ENCODE data around the gene MTSS2. TPM values are rescaled to one million over a fixed set of nuclear protein-coding genes. Genes with fewer than 3 reads are reported as not detected.

The MTSS2 gene
- total RNA-seq, 2 experiments from 2014 or later, result 2.0 to 2.5 TPM

DNA sequence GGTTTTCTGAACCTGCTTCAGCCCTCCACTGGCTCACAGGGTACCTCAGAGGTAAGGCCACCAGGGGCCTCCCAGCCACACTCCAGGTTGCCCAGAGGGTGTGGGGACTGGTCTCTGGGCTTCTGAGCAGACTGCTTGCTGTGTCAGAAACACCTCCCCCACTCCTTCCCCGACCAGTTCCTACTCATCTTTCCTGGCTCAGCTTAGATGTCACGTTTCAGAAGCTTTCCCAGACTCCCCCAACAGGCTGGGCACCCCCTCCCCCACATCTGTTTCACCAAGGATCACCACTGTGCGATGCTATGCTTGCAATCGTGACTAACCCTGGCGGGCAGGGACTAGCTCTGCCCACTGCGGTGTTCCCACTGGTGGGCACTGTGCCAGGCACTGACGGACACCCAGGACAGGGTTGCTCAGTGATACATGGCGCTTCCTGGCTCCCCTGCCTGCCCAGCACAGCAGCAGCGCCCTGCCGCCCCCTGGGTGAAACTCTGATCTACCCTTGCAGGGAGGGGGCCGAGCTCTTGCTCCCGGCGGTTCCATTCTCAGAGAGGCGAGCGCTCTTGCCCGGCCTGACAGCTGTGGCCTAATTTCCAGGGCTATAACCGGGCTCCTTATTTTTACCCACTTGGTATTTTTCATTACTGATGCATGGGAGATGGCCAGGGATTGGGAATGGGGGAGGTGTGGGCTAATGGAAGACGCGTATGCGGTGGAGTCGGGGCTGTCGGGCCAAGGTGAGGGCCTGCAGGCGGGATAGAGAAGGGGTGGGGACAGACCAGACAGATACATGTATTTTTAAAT lies 29.4 kb upstream of the MTSS2 start:
- ChIA-PET POLR2A (no interaction called here), CTCF (no interaction called here)

DNA sequence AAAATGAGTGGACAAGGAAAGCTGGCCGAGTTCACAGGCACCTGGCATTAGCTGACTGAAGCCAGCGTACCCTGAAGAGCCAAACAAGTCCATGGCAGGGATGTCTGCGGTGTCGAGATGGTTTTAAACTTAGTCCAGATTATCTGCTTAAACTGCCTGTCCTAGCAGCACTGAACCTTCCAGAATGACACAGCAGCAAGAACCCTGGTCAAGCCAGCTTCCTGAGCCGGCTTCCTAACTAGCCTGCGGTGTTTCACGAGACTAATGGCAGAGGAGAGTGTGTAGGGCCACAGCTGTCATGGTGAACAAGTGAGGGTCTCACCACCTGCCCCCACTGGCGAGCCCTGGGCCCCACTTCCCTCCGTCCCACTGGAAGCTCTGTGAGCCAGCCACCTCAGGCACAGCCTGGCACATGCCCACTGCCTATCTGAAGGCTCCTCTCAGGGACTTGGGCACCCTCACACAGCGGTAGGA lies 28.8 kb upstream of the MTSS2 start:
- POLR2A ChIA-PET, result no interaction called here
- CTCF ChIA-PET, result no interaction called here

- CTCF ChIA-PET, result no interaction called here
- POLR2A ChIA-PET, result no interaction called here
These were observed 28.0 kb upstream of the MTSS2 start for GRCh38 chr16:70713824-70714223.

- CTCF ChIA-PET, result no interaction called here
These were observed 27.5 kb upstream of the MTSS2 start for GRCh38 chr16:70713342-70713741.

GRCh38 chr16:70712942-70713341 lies 27.1 kb upstream of the MTSS2 start:
- ChIA-PET POLR2A (no interaction called here), CTCF (no interaction called here)

More at GRCh38 chr16:70713342-70713741, 27.5 kb upstream of the MTSS2 start:
- POLR2A ChIA-PET, result no interaction called here

DNA sequence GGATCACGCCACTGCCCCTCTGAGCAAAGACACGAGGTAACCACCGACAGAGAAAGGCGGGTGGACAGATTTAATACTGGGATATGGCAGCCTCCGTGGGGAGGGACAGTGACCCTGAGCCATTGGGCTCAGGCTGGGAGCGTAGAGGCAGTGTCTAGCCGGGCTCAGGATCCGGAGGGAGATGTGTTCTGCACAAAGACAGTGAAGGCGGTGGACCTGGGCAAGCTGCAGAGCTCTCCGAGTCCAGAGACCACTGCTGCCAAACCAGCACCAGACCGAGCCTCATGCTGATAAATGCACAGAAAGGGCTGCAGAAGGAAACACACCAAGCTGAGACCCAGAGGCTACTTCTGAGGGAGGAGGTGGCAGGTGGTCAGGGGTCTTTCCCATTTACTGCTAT lies 26.5 kb upstream of the MTSS2 start:
- ChIA-PET CTCF (no interaction called here), POLR2A (no interaction called here)

DNA sequence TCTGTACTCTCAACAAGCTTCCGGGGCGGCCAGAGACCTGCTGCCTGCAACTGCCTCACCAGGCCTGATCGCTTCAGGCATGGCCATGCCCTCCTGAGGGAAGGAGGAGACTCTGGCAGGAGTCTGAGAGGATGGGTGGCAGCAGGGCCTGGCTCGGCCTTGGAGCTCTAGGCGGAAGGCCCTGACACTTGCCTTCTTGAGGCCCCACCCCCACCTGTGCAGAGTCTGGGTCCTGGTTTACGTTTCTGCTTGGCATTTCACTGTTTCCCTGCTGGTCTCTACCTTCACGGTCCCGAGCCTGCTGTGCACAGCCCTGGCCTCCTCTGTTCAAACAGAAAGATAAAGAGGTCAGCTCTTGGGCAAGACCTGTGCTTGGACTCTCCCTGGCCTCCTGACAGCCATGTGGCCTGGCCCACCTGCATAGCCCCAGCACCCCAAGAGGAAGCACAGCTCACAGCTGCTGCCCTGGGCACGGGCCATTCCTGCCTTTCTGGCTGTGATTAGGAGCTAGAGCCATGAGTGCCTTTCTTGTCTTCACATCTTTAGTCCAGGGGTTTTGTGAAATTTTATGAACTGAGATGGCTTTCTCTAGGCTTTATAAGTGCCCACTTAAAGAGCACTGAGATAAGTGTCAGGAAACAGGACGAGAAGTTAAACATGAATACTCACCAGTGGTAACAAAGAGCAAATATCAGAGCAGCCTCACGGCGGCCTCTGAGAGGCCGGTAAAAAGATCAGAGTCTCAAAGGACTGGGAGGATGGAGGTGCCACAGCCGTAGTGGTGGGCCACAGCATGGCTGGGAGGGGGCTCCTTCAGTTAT lies 25.6 kb upstream of the MTSS2 start:
- ChIA-PET CTCF (interaction anchor here (1.1 kb wide), 1 partner anchor 59 kb away, joined by 5 read pairs; no protein-coding TSS in a partner anchor), POLR2A (no interaction called here)

DNA sequence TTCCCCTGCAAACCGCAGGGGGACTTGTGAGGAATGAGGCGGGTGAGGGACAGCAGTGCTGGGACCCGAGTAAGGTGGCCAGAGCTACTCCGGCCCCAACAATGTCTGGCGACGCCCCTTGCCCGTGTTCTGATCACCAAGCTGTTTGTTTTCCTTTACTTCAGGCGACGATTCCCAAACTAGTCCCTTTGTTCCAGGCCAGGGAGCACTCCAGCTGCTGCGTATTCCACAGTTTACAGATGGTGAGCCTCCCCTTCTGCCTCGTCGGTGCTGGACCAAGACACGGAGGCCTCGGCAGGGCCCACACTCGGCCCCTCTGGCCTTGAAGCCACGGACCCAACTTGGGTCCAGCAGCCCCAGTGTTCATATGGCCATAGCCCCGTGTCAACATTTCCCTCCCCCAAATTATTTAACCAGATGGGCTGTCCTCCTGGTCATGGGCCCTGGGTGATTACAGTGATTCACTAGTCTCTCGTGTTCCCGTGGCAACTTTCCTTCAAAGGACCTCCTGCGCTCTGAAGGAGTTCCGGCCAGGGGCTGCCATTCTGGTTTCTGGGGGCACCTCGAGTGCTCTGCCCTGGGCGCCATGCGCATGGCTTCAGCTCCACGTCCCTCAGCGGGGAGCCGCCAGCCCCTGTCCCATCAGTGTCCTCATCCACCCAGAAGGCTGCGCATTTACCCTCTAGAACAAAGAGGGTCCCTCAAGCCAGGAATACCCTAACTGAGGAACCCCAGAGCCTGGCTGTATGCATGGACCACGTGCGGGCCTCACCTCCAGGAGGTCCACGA lies 24.8 kb upstream of the MTSS2 start:
- CTCF ChIA-PET, result interaction anchor here (1.1 kb wide), 1 partner anchor 60 kb away, joined by 5 read pairs; no protein-coding TSS in a partner anchor
- POLR2A ChIA-PET, result no interaction called here

DNA sequence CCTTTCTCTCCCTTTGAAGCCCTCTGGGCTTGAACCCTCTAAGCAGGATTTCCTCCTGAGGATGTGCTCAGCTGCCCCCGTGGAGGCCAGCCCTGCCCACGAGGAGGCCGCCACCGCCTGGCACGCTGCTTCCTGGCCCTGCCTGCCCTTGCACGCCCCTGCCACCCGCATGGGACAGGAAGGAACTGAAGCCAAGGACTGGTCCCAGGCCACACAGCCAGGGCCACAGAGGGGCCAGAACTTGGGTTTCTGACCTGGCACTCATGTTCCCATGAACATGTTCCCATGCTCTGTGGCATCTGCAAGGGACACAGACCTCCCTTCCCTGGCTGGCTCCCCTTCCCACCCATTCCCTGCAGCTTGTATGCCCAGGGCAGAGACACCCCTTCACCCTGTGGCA lies 24.1 kb upstream of the MTSS2 start:
- POLR2A ChIA-PET, result no interaction called here
- CTCF ChIA-PET, result no interaction called here

DNA sequence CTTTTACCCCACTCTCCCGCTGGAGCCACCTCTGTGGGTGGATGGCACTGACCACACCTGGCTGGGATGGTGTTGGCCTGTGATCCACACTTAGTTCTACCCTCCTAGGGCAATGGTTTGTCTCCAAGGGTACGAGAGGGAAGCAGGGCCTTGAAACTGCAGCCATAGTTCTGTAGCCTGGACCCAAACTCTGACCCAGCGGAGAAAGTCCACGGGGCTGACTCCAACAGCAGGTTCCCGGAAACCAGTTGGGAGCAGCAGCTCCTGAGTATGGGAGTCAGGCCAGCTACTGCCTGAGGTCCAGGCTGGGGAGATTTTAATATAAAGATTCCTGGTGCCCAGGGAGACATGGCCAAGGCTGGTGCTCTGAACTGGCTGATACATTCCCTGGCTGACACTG lies 23.6 kb upstream of the MTSS2 start:
- POLR2A ChIA-PET, result no interaction called here

GRCh38 chr16:70708366-70709246 lies 22.8 kb upstream of the MTSS2 start:
- ChIA-PET POLR2A (no interaction called here), CTCF (interaction anchor here (1.2 kb wide), 1 partner anchor 63 kb away, joined by 4 read pairs; no protein-coding TSS in a partner anchor)

More for the DNA sequence above, 23.6 kb upstream of the MTSS2 start:
- CTCF ChIA-PET, result interaction anchor here (1.2 kb wide), 1 partner anchor 62 kb away, joined by 4 read pairs; no protein-coding TSS in a partner anchor

GRCh38 chr16:70706948-70707465 lies 21.2 kb upstream of the MTSS2 start:
- ChIA-PET POLR2A (no interaction called here), CTCF (no interaction called here)

DNA sequence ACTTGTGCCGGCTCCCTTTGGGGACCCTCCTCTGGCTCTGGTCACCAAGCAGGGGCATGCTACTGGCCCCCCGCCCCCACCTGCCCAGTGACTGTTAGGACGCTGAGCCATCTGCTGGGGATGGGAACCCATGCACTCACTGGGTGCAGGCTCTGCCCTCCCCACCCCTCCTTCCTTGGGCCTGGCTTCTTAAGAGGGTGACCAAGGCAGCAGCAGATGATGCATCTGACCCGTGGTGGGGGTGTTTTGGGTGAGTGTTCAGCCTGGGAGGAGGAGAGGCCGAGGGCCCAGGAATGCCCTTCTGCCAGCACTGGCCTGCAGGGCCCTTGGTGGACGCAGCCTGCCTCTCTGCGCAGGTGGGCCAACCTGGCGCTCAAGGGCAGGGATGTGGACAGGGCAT lies 19.2 kb upstream of the MTSS2 start:
- ChIA-PET POLR2A (no interaction called here), CTCF (no interaction called here)

DNA sequence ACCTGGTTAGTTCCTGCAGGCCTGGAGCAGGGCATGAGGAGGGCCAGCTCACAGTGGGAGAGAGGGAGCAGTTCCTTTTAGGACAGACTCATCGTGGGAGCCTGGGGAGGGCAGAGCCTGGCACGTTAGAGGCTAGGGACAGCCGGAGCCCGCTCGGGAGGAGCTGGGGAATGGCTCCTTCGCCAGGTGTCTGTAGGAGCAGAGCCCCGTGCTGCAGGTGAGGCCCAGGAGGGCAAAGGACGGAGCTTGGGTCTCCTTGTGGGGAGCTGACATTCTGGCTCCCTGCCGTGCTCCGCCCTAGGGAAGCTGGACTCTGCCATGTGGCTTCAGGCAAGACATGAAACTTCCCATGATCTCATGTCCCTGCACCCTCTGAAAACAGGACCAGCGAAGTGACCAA lies 18.7 kb upstream of the MTSS2 start:
- ChIA-PET CTCF (no interaction called here), POLR2A (no interaction called here)

DNA sequence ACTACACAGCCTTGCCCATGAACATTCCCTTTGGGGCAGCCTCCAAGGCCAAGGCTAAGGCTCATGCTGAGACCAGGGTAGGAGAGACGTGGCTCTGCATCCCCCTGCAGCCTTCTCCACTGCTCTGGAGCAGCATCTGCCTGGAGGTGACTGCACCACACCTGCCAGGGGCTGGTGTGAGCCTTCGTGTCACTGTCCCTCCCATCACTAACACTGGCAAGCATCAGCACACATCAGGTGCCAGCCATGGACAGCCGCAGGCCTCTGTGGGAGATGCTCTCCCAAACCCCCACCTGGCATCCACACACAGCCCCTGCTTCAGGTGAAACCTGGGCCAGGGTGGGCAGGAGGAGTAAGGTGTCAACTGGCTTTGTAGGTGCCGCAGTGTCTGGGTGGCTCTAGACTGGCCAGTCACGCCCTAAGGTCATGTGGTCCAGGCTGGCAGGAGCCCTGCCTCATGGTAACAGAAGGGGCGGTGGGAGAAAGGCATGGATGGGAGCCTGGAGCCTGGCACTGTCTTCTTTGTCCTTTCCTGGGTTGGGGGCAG lies 18.1 kb upstream of the MTSS2 start:
- POLR2A ChIA-PET, result no interaction called here
- CTCF ChIA-PET, result no interaction called here

DNA sequence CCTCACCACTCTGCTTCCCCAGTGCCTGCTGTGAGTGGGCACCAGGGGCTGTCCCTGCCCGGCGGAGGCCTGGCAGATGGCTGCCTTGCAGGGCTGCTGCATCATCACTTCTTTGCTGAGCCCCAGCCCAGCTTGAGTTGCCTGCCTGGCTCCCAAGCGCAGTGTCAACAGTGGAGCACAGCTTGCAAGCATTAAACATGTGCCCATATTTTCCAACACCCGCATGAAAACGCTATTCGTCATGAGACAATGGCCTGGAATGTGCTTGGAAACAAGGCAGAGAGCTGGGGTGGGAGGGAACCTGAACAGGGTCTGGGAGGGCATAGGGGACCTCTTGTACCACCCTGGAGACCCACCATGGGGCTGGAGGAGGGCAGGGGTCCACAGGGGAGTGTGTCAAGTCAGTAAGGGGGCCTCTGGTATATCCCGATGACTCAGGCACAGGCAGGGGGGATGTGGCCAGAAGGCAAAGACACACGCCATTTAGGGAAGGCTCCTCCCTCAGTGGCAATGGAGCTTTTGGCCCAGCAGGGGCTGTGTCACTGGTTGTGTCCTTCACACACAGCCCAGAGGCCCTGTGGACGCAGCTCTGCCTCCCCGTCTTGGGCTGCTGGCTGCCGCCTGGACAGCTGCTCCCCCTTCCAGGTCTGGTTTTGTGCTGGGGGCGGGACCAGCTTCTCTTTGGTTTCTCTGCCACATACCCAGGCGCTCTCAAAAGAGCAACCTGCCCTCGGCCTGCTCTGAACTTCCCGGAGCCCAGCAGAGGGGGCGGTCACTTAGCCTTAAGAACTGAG lies 17.4 kb upstream of the MTSS2 start:
- ChIA-PET POLR2A (no interaction called here), CTCF (no interaction called here)

DNA sequence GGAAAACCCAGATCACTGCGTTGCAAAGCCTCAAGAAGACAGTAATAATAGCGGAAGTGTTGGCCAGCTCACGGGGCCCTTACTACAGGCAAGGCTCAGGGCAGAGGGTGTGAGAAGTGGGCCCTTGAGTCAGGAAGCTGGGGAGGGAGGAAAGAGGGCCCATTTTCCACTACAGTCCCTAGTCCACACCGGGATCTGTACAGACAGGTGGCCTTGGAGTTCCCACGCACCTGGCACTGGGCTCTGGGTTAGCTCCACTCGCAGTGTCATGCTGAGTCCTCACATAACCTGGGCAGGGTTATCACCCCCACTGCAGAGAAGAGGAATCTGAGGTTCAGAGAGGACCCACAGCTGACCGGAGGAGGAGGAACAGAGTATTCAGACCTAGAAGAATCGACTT lies 16.8 kb upstream of the MTSS2 start:
- ChIA-PET POLR2A (no interaction called here), CTCF (no interaction called here)

GRCh38 chr16:70701998-70702397 lies 16.1 kb upstream of the MTSS2 start:
- ChIA-PET POLR2A (no interaction called here), CTCF (no interaction called here)
